Measurements from ENCODE around the gene COX7B2. TPM values are rescaled to one million over a fixed set of nuclear protein-coding genes. Genes with fewer than 3 reads are reported as not detected.

COX7B2 gene
- total RNA-seq, 1 donor: not detected

GRCh38 chr4:46844325-46844917 is 64.6 kb downstream of the COX7B2 start:
- H3K79me2 ChIP-seq (ENCODE audit: insufficient read depth, low read length): no peaks in the 10 kb centered on the region
- no peaks in the 10 kb centered on the region for H3K4me1 ChIP-seq (ENCODE audit: insufficient read depth, low read length)
- H3K4me3 ChIP-seq (ENCODE audit: insufficient read depth, low read length): no peak overlapping the region
- peak; percentile 62 for DNase-seq (ENCODE audit: insufficient read length, low spot score, missing footprints)
- H3K9me3 ChIP-seq (ENCODE audit: low read depth, low read length): no peaks in the 10 kb centered on the region
- no peaks in the 10 kb centered on the region for H4K20me1 ChIP-seq (ENCODE audit: insufficient read depth, low read length)
- no peaks in the 10 kb centered on the region for H3K27me3 ChIP-seq (ENCODE audit: insufficient read depth, low read length)
- peak; percentile 83 for TF ChIP-seq CTCF (IDR thresholded peaks at IDR 0.05; ENCODE audit: extremely low read depth, low read depth, low read length)
- no peaks in the 10 kb centered on the region for H3K36me3 ChIP-seq (ENCODE audit: insufficient read depth, low read length)
- H3K4me2 ChIP-seq (ENCODE audit: insufficient read depth, low read length): no peak overlapping the region
- no peak overlapping the region for H2AFZ ChIP-seq (ENCODE audit: low read length)
- H3K27ac ChIP-seq (ENCODE audit: low read depth, low read length): no peak overlapping the region

- no peaks in the 10 kb centered on the region for H3K36me3 ChIP-seq (ENCODE audit: insufficient read depth, low read length)
- no peak overlapping the region for H3K4me2 ChIP-seq (ENCODE audit: insufficient read depth, low read length)
- H4K20me1 ChIP-seq (ENCODE audit: insufficient read depth, low read length): no peaks in the 10 kb centered on the region
- no peak overlapping the region for H3K27ac ChIP-seq (ENCODE audit: low read depth, low read length)
- H3K4me1 ChIP-seq (ENCODE audit: insufficient read depth, low read length): no peaks in the 10 kb centered on the region
- no peak overlapping the region for H3K4me3 ChIP-seq (ENCODE audit: insufficient read depth, low read length)
- no peak overlapping the region for H2AFZ ChIP-seq (ENCODE audit: low read length)
- TF ChIP-seq CTCF (IDR thresholded peaks at IDR 0.05; ENCODE audit: extremely low read depth, low read depth, low read length): no peak
- DNase-seq (ENCODE audit: insufficient read length, low spot score, missing footprints): no peak
- H3K27me3 ChIP-seq (ENCODE audit: insufficient read depth, low read length): no peaks in the 10 kb centered on the region
- no peaks in the 10 kb centered on the region for H3K9me3 ChIP-seq (ENCODE audit: low read depth, low read length)
- no peaks in the 10 kb centered on the region for H3K79me2 ChIP-seq (ENCODE audit: insufficient read depth, low read length)
These were observed 69.9 kb downstream of the COX7B2 start for GRCh38 chr4:46839128-46839527.

DNA sequence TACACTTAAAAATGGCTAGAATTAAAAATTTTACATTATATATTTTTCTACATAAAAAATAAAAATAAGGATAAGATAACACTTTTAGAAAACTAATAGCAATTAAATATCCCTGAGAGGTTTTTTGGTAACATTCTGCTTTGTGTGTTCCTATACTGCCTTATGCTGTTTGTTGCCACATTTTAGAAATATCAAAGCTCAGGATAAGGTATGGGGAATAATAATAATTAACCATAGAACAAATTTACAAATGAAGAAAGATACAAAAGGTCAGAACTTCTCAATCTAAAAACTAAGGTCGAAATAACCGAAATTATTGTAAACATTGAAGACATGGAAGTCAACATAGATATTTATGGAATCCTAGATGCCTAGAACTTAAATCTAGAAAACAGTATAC is 71.4 kb downstream of the COX7B2 start:
- Histone ChIP-seq H2AFZ (ENCODE audit: low read length) (no peak overlapping the region), H4K20me1 (ENCODE audit: insufficient read depth, low read length) (no peaks in the 10 kb centered on the region), H3K9me3 (ENCODE audit: low read depth, low read length) (no peaks in the 10 kb centered on the region), H3K79me2 (ENCODE audit: insufficient read depth, low read length) (no peaks in the 10 kb centered on the region), H3K27ac (ENCODE audit: low read depth, low read length) (no peak overlapping the region), H3K27me3 (ENCODE audit: insufficient read depth, low read length) (no peaks in the 10 kb centered on the region), H3K4me1 (ENCODE audit: insufficient read depth, low read length) (no peaks in the 10 kb centered on the region), H3K4me3 (ENCODE audit: insufficient read depth, low read length) (no peak overlapping the region), H3K36me3 (ENCODE audit: insufficient read depth, low read length) (no peaks in the 10 kb centered on the region), H3K4me2 (ENCODE audit: insufficient read depth, low read length) (no peak overlapping the region)
- no peak for TF ChIP-seq CTCF (IDR thresholded peaks at IDR 0.05; ENCODE audit: extremely low read depth, low read depth, low read length)
- no peak for DNase-seq (ENCODE audit: insufficient read length, low spot score, missing footprints)

DNA sequence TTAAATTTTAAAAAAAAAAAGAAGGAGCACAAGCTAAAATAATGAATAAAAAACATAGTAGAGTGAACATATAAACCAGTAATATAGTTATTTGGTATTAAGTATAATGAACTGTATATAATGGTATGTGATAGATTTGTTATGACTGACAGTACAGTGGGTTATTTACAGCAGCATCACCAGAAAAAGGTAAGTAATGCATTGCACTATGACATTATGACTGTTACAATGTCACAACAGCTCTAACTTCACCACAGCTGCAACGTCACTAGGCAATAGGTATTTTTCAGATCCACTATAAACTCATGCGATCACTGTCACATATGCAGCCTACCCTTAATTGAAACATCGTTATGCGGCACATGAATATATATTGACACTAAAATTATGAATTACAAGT is 72.5 kb downstream of the COX7B2 start:
- Histone ChIP-seq H3K27me3 (ENCODE audit: insufficient read depth, low read length) (no peaks in the 10 kb centered on the region), H4K20me1 (ENCODE audit: insufficient read depth, low read length) (no peaks in the 10 kb centered on the region), H3K27ac (ENCODE audit: low read depth, low read length) (no peak overlapping the region), H3K4me1 (ENCODE audit: insufficient read depth, low read length) (no peaks in the 10 kb centered on the region), H3K9me3 (ENCODE audit: low read depth, low read length) (no peaks in the 10 kb centered on the region), H3K4me3 (ENCODE audit: insufficient read depth, low read length) (no peak overlapping the region), H2AFZ (ENCODE audit: low read length) (no peak overlapping the region), H3K36me3 (ENCODE audit: insufficient read depth, low read length) (no peaks in the 10 kb centered on the region), H3K79me2 (ENCODE audit: insufficient read depth, low read length) (no peaks in the 10 kb centered on the region), H3K4me2 (ENCODE audit: insufficient read depth, low read length) (no peak overlapping the region)
- no peak for TF ChIP-seq CTCF (IDR thresholded peaks at IDR 0.05; ENCODE audit: extremely low read depth, low read depth, low read length)
- no peak for DNase-seq (ENCODE audit: insufficient read length, low spot score, missing footprints)

Measured in osteoblast (primary cell).